ENCODE measurements around the gene CDCA5.

The CDCA5 gene

GRCh38 chr11:65045061-65045460 lies 38.8 kb downstream of the CDCA5 start:
- no peak for TF ChIP-seq CTCF (conservative IDR thresholded peaks at IDR 0.05; ENCODE audit: low read depth)
- ChIA-PET POLR2A (ENCODE audit: low non-redundant PET) (no interaction called here), CTCF (no interaction called here)
- peak overlapping the region; percentile 97 for H3K27ac ChIP-seq
- no peak for DNase-seq (ENCODE audit: low spot score)

GRCh38 chr11:65043881-65044501 lies 39.8 kb downstream of the CDCA5 start:
- ChIA-PET CTCF (no interaction called here), POLR2A (ENCODE audit: low non-redundant PET) (no interaction called here)
- H3K27ac ChIP-seq = peak overlapping the region; percentile 97
- no peak for DNase-seq (ENCODE audit: low spot score)
- no peak for TF ChIP-seq CTCF (conservative IDR thresholded peaks at IDR 0.05; ENCODE audit: low read depth)

- H3K27ac ChIP-seq = peak overlapping the region; percentile 97
- ChIA-PET POLR2A (ENCODE audit: low non-redundant PET) (no interaction called here), CTCF (no interaction called here)
- no peak for DNase-seq (ENCODE audit: low spot score)
- TF ChIP-seq CTCF (conservative IDR thresholded peaks at IDR 0.05; ENCODE audit: low read depth) = no peak
Measured at GRCh38 chr11:65042891-65043290, 40.9 kb downstream of the CDCA5 start.

GRCh38 chr11:65040847-65041622 lies 42.8 kb downstream of the CDCA5 start, which contains the start of gene SAC3D1:
Gene SAC3D1, plus strand, starts transcription at chr11:65041210. Its CDS starts 83 bp downstream, at chr11:65041293.
- peak within 1 kb of the TSS; percentile 97 for H3K27ac ChIP-seq
- peak; percentile 97 for DNase-seq (ENCODE audit: low spot score)
- ChIA-PET CTCF (interaction anchor here (0.6 to 1.4 kb wide), 6 partner anchors 13 to 154 kb away, joined by 3 to 4 read pairs (median 4); partner anchors contain the start of gene ARL2), POLR2A (ENCODE audit: low non-redundant PET) (interaction anchor here (0.5 to 0.6 kb wide), 4 partner anchors 21 to 292 kb away, joined by 3 to 8 read pairs (median 4); no protein-coding TSS in a partner anchor)
- TF ChIP-seq CTCF (conservative IDR thresholded peaks at IDR 0.05; ENCODE audit: low read depth) = no peak

- TF ChIP-seq CTCF (conservative IDR thresholded peaks at IDR 0.05; ENCODE audit: low read depth) = no peak
- ChIA-PET POLR2A (ENCODE audit: low non-redundant PET) (interaction anchor here (0.6 kb wide), 2 partner anchors 21 to 34 kb away, joined by 3 to 8 read pairs; no protein-coding TSS in a partner anchor), CTCF (interaction anchor here (0.7 to 1.4 kb wide), 3 partner anchors 27 to 153 kb away, joined by 3 to 4 read pairs (median 3); partner anchors contain the start of gene ARL2)
- peak overlapping the region; percentile 97 for H3K27ac ChIP-seq
- DNase-seq (ENCODE audit: low spot score) = no peak
Measured at GRCh38 chr11:65040520-65040846, 43.4 kb downstream of the CDCA5 start.

- DNase-seq (ENCODE audit: low spot score) = no peak
- TF ChIP-seq CTCF (conservative IDR thresholded peaks at IDR 0.05; ENCODE audit: low read depth) = no peak
- peak overlapping the region; percentile 53 for H3K27ac ChIP-seq
- ChIA-PET CTCF (interaction anchor here (0.7 to 1.1 kb wide), 2 partner anchors 97 to 143 kb away, joined by 3 read pairs; no protein-coding TSS in a partner anchor), POLR2A (ENCODE audit: low non-redundant PET) (no interaction called here)
Measured at GRCh38 chr11:65036931-65037330, 46.9 kb downstream of the CDCA5 start.
